Heart left ventricle (tissue), 16 donors: ENCODE data around the gene SMYD5. TPM values are rescaled to one million over a fixed set of nuclear protein-coding genes. Genes with fewer than 3 reads are reported as not detected.
A peak's percentile ranks its signal among the peaks of the same experiment; 100 is the strongest.

ENCODE experiments used
- ATAC-seq, 4 donors: fragments of 200-7000 bp; cut with Tn5 transposase; one replicate each; pipeline ENCODE4 v1.9.1; 2020 to 2022; ENCODE audit warnings: moderate library complexity in 4 of 4, mild to moderate bottlenecking in 3 of 4, moderate number of reproducible peaks in 1 of 4
- DNase-seq, 5 donors: peaks; one replicate each; pipeline ENCODE4 v3.0.0-alpha.2; 2020
- H3K27ac ChIP-seq, 12 donors: fragments of 200-600 bp; sonication (generic) in 4 of 12; one replicate each; pipeline versions ENCODE4 v1.5.0 to v1.8.0; 2016 to 2022; ENCODE audit warnings: mild to moderate bottlenecking in 2 of 12
- H3K27me3 ChIP-seq, 9 donors: fragments of 200-600 bp; sonication (generic) in 2 of 9; one replicate each; pipeline versions ENCODE4 v1.5.1 to v1.8.0; 2016 to 2022; ENCODE audit warnings: mild to moderate bottlenecking in 3 of 9
- H3K36me3 ChIP-seq, 9 donors: fragments of 200-600 bp; sonication (generic) in 2 of 9; one replicate each; pipeline versions ENCODE4 v1.5.0 to v1.8.0; 2018 to 2022; ENCODE audit warnings: mild to moderate bottlenecking in 2 of 9
- H3K4me1 ChIP-seq, 12 donors: fragments of 200-600 bp; sonication (generic) in 4 of 12; one replicate each; pipeline versions ENCODE4 v1.5.0 to v1.8.0; 2016 to 2022; ENCODE audit warnings: mild to moderate bottlenecking in 3 of 12
- H3K4me3 ChIP-seq, 12 donors: fragments of 200-600 bp; sonication (generic) in 4 of 12; one replicate each; pipeline versions ENCODE4 v1.5.0 to v1.8.0; 2017 to 2022; ENCODE audit warnings: mild to moderate bottlenecking in 9 of 12, moderate library complexity in 4 of 12
- H3K9me3 ChIP-seq, 12 donors: fragments of 200-600 bp; sonication (generic) in 4 of 12; one replicate each; pipeline versions ENCODE4 v1.5.0 to v1.8.0; 2016 to 2022; ENCODE audit warnings: mild to moderate bottlenecking in 1 of 12
- POLR2A ChIP-seq, 2 donors: fragments of 450-650 bp; IDR thresholded peaks; one replicate each; pipeline ENCODE4 v1.6.1; 2017; ENCODE audit warnings: antibody characterized with exemption in 2 of 2, mild to moderate bottlenecking in 2 of 2, moderate library complexity in 2 of 2
- WGBS, 4 donors: extraction: QIAGEN DNeasy Blood & Tissue Kit in 2 of 4; methylation state at CpG; one replicate each; pipeline versions ENCODE4 v1.1.5 to v1.1.7; 2013 to 2018; 5-methylcytosine and 5-hydroxymethylcytosine counted together
- intact Hi-C, 10 donors: fragments of 100-400 bp; cut with DNase I; formaldehyde crosslinking; loops; one replicate each; pipeline versions ENCODE4 v1.11.1 to v1.14.2; 2022
- polyA plus RNA-seq, 2 donors: library from polyadenylated mRNA; stranded (reverse); fragments of 200-250 nt; gene quantifications; one replicate each; pipeline ENCODE4 v1.2.3, GENCODE V29; 2013
- total RNA-seq, 9 donors: library from RNA; depleted of rRNA in 2 of 9; stranded (reverse); fragments of >200 nt in 2 of 9; fragmentation: NEBNext Ultra II Directional in 3 of 9; extraction: Animal tissue kit (Norgen Biotek cat#: 25700) in 3 of 9; gene quantifications; one replicate each; pipeline versions ENCODE4 v1.1.0 to v1.2.4, GENCODE V29; 2016 to 2023
- TF ChIP-seq, protein P1 (sequence below), 12 donors: fragments of 200-600 bp; sonication (generic) in 4 of 12; IDR thresholded peaks; one replicate each; pipeline versions ENCODE4 v1.5.0 to v1.8.0; 2018 to 2022; ENCODE audit warnings: antibody characterized with exemption in 12 of 12, mild to moderate bottlenecking in 5 of 12
- donor health status: ischemic (EF 13 %, LVEDD 7.1; RV severe dilation, severe dysfunction).
- donor health status: healthy with polysubstance abuse.
- donor health status: DM: no; HTN: yes; CAD: no.
- donor health status: DM: no; HTN: no; CAD: no.
- donor health status: ischemic (EF 25% LVEDD 6.9; RV normal size, moderate dysfunction).
- donor health status: ischemic (EF 25% LVEDD 5.7; RV mildly dilated, moderate dysfunction).
- donor health status: healthy.
- donor health status: DM: yes; HTN: yes; CAD: no.
- donor health status: ischemic (EF 35%, LVEDD 5.7; RV mildly dilated, moderate dysfunction).
- donor health status: nonischemic (EF 11% LVEDD 7.7; RV severe dilation, severe dysfunction).
- donor health status: DM: yes; HTN: yes; CAD: no.
- donor health status: PGD.
- donor health status: ischemic (EF 29% LVEDD 5.4; RV normal size, mild dysfunction).
- donor health status: nonischemic (EF 23%, LVEDD 6.1; RV moderate dilation, normal function).

The SMYD5 gene
- total and polyA plus RNA-seq, 11 donors: 14.0 to 29.2 (median 20.0) TPM

DNA sequence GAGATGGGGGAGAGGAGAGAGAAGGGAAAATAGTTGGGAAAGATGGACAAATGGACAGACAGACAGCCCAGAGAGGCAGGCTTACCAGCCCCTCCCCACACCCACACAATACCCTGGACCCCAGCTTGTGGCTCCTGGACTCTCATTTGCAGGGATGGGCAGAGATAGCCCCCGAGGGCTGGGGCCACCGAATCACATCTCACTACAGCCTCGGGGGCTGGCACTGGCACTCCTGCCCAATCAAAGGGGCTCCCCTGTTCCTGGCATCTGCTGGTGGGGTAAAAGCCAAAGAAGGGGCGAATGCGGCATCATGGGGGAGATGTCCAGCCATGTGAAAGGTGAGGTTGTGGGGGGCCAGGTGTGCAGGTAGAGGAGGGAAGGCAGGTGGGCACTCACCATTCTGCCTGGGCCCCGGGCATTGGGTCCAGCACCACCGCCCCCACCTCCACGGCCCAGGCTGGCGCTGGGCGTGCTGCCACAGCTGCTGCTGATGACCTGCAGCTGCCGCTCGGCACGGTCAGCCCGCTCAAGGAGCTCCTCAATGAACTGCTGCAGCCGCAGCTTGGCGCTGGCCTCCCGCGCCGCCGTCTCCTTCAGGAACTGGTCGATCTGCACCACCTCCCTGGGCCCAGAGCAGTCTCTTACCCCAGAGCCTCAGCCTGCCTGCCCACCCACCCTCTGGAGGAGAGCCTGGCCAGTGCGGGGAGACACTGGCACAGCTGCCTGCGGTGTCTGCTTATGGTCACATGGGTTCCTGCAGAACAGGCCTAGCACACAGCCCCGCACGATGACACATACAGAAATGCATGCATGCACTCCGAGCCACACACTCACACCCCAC is 52.2 kb downstream of the SMYD5 start:
- 84 to 87% (median 86%) methylated on average over 22 to 26 of the region's 26 CpGs for WGBS, 4 donors
- H3K27ac ChIP-seq: no peak overlapping the region
- TF ChIP-seq, protein P1, sequence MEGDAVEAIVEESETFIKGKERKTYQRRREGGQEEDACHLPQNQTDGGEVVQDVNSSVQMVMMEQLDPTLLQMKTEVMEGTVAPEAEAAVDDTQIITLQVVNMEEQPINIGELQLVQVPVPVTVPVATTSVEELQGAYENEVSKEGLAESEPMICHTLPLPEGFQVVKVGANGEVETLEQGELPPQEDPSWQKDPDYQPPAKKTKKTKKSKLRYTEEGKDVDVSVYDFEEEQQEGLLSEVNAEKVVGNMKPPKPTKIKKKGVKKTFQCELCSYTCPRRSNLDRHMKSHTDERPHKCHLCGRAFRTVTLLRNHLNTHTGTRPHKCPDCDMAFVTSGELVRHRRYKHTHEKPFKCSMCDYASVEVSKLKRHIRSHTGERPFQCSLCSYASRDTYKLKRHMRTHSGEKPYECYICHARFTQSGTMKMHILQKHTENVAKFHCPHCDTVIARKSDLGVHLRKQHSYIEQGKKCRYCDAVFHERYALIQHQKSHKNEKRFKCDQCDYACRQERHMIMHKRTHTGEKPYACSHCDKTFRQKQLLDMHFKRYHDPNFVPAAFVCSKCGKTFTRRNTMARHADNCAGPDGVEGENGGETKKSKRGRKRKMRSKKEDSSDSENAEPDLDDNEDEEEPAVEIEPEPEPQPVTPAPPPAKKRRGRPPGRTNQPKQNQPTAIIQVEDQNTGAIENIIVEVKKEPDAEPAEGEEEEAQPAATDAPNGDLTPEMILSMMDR (IDR thresholded peaks at IDR 0.05): no peak
- TF ChIP-seq POLR2A (IDR thresholded peaks at IDR 0.05): no peak
- H3K27me3 ChIP-seq: peaks cover 10 to 54% (median 33%) of the 10 kb centered on the region in 9 donors
- H3K4me1 ChIP-seq: peaks cover 0 to 14% (median 3%) of the 10 kb centered on the region in 12 donors
- H3K36me3 ChIP-seq: no peaks in the 10 kb centered on the region
- no peak for ATAC-seq
- intact Hi-C loops: no loop called here
- H3K9me3 ChIP-seq: no peaks in the 10 kb centered on the region
- no peak for DNase-seq
- no peak overlapping the region for H3K4me3 ChIP-seq

DNA sequence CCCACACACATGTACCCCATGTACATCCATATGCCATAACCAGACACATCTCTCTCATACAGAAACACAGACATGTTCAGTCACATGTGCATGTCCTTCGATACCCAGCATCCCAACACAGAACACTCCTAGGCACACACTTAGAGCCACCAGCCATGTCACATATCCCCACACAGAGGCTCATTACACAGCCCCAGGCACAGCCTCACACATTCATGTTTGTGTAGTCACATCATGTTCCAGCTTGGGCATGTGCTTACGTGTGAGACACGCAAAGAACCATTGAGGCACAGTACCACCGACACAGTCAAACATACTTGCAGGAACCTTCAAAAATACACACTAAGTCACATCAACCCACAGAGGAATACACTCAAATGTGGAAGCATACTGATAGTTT is 53.0 kb downstream of the SMYD5 start:
- H3K27me3 ChIP-seq: peaks cover 10 to 54% (median 33%) of the 10 kb centered on the region in 9 donors

DNA sequence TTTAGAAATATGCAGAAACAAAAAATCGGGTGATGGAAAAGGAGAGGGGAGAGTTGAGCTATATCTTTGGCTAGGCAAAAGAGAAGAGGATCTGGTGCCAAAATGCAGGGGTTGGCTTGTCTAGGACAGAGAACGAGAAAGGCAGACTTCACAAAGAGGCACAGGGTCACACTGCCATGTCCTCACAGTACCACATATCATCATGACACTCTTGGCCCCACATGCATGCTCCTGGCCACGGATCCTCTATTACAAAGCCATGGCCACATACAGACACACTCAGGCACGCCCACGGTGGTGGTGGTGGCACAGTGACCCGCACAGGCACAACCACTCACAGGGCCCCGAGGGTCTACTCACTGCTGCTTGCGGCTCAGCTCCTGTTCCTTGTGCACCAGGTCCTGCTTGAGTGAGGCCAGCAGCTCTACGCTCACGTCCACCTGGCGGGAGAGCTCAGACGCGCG is 54.4 kb downstream of the SMYD5 start:
- H3K36me3 ChIP-seq: no peaks in the 10 kb centered on the region
- ATAC-seq (no peak), DNase-seq (no peak)
- peaks cover 0 to under 1% (median 0%) of the 10 kb centered on the region in 12 donors for H3K9me3 ChIP-seq
- H3K4me3 ChIP-seq: peak overlapping the region in 2 of 12 donors; percentile 10 to 24
- no peak for TF ChIP-seq POLR2A (IDR thresholded peaks at IDR 0.05)
- H3K4me1 ChIP-seq: peaks cover 0 to 14% (median 3%) of the 10 kb centered on the region in 12 donors
- peaks cover 10 to 54% (median 33%) of the 10 kb centered on the region in 9 donors for H3K27me3 ChIP-seq
- intact Hi-C loops: no loop called here
- WGBS, 4 donors: 32 to 44% (median 36%) methylated on average over 11 to 14 of the region's 14 CpGs
- H3K27ac ChIP-seq: no peak overlapping the region

More for the DNA sequence above, 53.0 kb downstream of the SMYD5 start:
- Histone ChIP-seq H3K9me3 (no peaks in the 10 kb centered on the region), H3K36me3 (no peaks in the 10 kb centered on the region), H3K4me1 (peaks cover 0 to 14% (median 3%) of the 10 kb centered on the region in 12 donors), H3K27ac (no peak overlapping the region), H3K4me3 (no peak overlapping the region)
- no peak for ATAC-seq
- WGBS, 4 donors: 95 to 97% (median 96%) methylated on average over 4 of the region's 4 CpGs
- no peak for TF ChIP-seq POLR2A (IDR thresholded peaks at IDR 0.05)
- TF ChIP-seq, protein P1 (IDR thresholded peaks at IDR 0.05): no peak
- DNase-seq: no peak
- intact Hi-C loops: no loop called here

DNA sequence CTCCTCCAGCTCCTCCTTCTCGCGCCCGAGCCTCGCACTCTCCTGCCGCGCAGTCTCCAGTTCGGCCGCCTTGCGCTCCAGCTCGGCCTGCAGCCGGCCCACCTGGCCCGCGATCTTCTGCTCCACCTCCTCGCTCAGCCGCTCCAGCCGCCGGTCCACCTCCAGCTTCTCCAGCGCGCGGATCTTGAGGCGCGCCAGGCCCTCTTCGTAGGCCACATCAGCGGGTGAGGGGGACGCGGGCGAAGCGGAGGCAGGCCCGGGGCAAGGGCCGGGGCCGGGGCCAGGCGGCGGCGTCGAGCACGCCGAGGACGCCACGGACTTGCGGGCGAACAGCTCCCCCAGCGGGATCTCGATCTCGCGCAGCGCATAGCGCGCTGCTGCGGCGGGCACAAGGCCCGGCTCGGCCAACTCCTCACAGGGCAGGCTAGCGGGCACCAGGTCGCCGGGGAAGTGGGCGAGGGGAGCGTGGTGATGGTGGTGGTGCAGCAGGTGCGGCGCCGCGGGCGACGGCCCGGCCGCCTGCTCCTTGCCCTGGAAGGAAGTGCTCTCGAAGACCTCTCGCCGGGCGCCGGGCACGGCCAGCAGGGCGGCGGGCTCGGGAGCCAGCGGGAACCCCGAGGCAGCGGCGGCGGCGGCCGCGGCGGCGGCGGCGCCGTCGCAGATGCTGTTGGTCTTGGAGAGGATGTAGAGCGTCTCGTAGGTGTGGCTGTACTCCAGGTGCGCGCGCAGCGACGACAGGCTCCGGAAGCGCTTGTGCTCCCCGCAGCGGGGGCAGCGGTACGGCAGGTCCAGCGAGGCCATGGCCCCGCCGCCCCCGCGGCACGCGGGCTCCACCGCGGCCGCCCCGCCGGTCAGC is 55.0 kb downstream of the SMYD5 start:
- ATAC-seq (no peak), DNase-seq (no peak)
- intact Hi-C loops: no loop called here
- Histone ChIP-seq H3K4me1 (peaks cover 0 to 14% (median 3%) of the 10 kb centered on the region in 12 donors), H3K9me3 (peaks cover 0 to 7% (median 0%) of the 10 kb centered on the region in 12 donors), H3K27ac (no peak overlapping the region), H3K4me3 (peak overlapping the region in 6 of 12 donors; percentile 4 to 42 (median 11)), H3K27me3 (peaks cover 10 to 54% (median 33%) of the 10 kb centered on the region in 9 donors), H3K36me3 (no peaks in the 10 kb centered on the region)
- no peak for TF ChIP-seq POLR2A (IDR thresholded peaks at IDR 0.05)
- TF ChIP-seq, protein P1 (IDR thresholded peaks at IDR 0.05): peak in 1 of 12 donors; percentile 3
- WGBS, 4 donors: 2 to 20% (median 8%) methylated on average over 33 to 113 of the region's 113 CpGs
